Urothelium cell line (cell line): ENCODE results near the gene RTEL1.

Experiments used
- DNase-seq: peaks from one replicate; pipeline ENCODE4 v3.0.0; 2011; ENCODE audit warnings: low spot score, mixed read lengths
- FAIRE-seq: peaks from 2 replicates; lab custom pipeline; 2011; peaks lifted over from hg19 to GRCh38; lab: Jason Lieb, UNC

The RTEL1 gene

GRCh38 chr20:63698739-63699465 lies 40.8 kb downstream of the RTEL1 start:
- FAIRE-seq (no peak), DNase-seq (peak; percentile 93)

DNA sequence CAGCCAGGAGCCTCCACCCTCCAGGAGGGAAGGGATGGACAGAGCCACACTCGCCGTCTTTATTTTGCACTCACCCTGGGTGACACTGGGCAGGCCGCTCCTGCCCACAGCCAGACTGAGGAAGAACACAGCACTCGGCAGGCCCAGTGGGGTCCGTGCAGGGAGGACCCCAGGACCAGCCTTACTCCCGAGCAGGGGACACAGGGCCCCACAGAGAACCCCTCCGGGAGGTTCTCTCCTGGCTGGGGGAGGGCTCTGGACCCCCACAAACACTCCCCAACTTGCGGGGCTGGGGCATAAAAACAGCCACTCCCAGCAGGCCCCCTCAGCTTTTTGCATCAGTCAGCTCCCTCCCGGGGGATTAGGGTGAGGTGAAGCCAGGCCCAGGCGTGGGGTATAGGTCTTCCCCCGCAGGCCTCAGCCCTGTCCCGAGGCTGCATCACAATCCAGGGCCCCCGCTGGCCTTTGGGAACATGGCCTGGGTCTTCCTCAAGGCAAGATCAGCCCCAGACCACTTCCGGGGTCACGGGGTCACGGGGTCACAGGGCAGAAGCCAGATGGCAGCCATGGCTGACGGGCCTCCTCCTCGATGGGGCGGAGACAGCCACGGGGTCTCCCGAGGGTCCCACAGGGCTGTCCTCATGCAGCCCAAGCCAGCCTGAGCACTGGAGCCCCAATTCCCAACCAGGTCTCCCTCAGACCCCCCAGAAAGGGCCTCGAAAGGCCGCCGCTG lies 41.5 kb downstream of the RTEL1 start:
- FAIRE-seq (no peak), DNase-seq (no peak)

GRCh38 chr20:63700199-63701050 lies 42.3 kb downstream of the RTEL1 start:
- no peak for DNase-seq
- no peak for FAIRE-seq

GRCh38 chr20:63701051-63701328 lies 42.9 kb downstream of the RTEL1 start:
- no peak for DNase-seq
- FAIRE-seq: no peak

DNA sequence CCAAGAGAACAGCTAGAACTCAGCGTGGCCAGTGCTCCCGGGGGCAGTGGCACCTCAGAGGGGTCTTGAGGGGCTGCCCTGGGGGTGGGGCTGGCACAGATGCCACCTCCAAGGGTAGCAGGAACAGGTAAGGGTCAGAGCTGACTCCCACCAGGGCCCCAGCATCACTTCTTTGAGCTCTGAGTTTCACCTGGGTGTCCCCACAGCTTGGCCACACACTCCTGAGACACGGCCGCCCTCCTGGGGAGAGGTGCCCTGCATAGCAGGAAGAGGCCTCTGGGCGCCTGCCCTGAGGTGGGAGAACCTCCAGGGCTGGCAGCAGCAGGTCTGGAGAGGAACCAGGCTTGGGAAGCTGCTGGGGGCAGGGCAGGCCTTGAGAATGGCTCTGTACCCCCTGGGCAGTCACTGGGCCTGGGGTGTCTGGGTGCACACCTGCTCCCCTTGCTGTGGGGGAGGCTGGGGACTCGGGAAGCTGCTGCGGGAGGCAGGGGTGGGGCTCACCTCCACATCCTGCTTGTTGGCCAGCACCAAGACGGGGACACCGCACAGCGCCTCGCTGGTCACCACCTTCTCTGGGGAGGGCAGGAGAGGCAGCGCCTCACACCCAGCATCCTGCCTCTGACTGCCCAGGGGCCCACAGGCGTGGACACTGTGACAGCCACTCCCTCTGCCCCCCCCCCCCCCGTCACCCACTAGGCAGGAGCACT lies 43.4 kb downstream of the RTEL1 start:
- DNase-seq (no peak), FAIRE-seq (no peak)

- no peak for DNase-seq
- FAIRE-seq: no peak
These were observed 44.0 kb downstream of the RTEL1 start for GRCh38 chr20:63702036-63702665.

DNA sequence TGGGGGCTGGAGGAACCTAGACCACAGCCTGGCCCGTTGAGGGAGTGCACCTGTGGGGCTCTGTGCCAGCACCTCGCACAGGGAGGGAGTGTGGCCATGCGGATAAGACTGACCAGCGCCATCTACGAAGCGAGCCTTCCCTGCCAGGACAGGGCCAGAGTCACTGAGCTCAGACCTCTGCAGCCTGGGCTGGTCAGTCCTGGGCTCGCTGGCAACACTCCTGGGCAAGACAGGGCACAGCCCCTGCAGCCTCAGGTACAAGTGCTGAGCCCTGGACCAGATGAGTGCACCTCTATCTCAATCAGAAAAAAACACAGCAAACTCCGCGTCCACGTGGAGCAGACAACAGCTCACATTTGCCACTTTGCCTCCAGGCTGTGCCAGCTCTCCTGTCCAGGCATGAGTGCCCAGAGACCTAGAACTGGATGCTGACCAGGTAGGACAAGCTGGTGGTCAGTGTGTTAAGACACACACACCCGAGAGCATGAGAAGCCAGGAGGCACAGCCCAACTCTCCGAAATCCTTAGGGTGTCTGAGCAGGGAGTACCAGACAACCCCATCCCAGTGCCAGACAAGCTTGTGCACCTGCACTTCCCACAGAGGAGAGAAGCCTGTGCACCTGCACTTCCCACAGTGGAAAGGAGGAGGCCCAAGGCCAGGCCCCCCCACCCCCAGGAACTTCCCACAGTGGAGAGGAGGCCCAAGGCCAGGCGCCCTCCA lies 44.8 kb downstream of the RTEL1 start:
- no peak for DNase-seq

GRCh38 chr20:63703471-63703975 lies 45.4 kb downstream of the RTEL1 start:
- DNase-seq: no peak
- FAIRE-seq: no peak

More for the DNA sequence above, 44.8 kb downstream of the RTEL1 start:
- no peak for FAIRE-seq

DNA sequence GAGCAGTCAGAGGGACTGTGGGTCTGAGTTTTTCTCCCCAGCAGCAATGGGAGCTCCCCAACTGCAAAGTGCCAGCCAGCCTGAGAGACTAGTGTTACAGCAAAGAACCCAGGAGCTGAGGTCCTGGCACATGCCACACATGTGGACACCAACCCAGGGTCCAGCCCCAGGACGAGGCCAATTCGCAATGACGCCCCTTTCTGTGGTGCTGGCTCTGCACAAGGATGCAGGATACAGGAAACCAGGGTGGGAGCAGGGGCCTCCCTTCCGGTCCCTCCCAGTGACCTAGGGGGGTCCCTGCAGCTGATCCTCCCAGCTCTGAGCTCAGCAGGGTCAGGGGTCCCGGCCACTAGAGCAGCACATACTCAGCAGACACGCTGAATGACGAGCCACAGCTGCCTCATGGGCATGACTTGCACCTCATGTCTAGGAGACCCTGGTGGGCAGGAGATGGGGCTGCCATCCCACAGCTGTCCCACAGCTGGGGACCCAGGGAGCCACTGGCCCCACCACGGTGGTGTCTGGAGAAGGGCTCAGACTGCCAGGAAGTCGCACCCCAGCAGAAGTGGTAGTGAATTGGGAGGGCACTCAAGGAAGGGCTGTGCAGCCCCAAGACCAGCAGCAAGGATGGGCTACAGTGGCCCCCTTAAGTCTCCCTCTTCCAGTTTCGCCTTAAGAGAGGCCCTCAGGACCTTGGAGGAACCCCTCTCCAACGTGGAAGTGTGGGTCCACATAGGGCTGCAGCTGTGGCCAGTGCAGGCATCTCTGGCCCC lies 46.0 kb downstream of the RTEL1 start:
- FAIRE-seq (no peak), DNase-seq (no peak)

GRCh38 chr20:63704749-63705117 lies 46.6 kb downstream of the RTEL1 start:
- no peak for FAIRE-seq
- no peak for DNase-seq

- FAIRE-seq (no peak), DNase-seq (no peak)
These were observed 47.3 kb downstream of the RTEL1 start for GRCh38 chr20:63705232-63706026.

DNA sequence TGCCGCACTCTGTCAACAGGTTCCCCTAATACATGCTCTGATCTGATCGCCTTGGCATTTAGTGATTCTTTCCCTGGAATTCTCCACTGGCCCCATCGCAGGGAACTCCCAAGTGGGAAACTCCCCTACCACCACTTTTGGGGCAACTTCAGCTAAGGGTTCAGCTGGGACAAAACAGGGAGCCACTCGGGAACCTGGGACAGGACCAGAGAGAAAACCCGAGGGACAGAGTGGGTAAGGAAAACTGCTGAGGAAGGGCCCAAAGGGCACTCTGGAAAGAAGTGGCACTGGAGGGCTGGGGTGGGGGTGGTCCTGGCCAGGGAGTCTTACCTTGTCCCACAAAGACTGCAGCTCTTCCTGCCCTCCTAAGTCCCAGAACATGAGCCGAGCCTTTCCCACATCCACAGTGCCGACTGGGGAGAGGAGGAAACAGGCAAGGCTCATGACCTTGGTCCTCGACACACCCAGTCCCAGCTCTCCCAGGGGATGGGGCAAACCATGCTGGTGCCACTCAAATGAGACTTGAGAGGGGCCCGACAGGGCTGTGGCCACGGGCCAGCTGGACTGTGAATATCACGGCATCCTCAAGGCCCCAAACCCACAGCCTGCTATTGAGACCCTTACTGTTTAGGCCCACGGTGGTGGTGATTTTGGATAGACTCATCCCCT lies 48.0 kb downstream of the RTEL1 start:
- FAIRE-seq (no peak), DNase-seq (no peak)

GRCh38 chr20:63706852-63707557 lies 48.9 kb downstream of the RTEL1 start:
- FAIRE-seq: no peak
- DNase-seq: peak; percentile 21

DNA sequence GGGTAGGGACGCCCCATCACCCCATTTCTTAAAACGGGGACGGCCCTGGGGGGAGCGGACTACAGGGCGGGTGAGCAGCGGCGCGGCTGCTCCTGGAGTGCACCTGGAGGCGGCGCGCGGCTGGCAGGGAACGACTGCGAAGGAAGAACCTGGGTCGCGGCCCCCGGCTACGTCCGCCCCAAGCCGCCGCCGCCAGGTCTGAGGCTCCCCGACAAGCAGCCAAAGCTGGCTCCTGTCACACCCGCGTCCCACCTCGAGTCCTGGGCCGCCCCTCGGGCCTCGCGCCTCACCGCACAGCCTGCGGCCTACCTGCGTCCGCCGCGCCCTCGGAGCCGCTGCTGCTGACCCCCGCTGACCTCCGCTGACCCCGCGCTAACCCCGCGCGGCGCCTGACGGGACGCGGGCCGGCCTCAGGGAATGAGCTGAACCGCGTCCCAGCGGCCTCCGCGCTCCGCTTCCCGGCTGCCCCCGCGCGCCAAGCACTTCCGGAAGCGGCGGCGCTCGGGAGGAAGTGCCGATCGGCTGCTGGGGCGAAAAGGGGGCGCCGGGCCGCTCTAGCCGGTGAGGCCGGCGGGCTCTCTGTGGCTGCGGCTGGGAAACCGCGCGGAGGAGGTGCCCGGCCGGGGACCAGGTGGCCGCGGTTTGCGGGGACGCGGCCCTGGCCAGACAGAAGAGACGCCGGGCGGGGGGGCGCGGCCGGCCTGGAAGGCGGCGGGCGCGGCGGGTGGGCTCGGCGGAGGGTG lies 49.6 kb downstream of the RTEL1 start, which contains the start of the genes ARFRP1 and ZGPAT:
TSS of gene ARFRP1 (minus strand) at position 419 of the 743 bp plus-strand sequence. CDS start 885 bp downstream, outside the sequence.
TSS of gene ZGPAT (plus strand) at position 482 of the 743 bp plus-strand sequence. CDS start 542 bp downstream, outside the sequence.
- FAIRE-seq: peak; percentile 40
- DNase-seq: peak; percentile 93

DNA sequence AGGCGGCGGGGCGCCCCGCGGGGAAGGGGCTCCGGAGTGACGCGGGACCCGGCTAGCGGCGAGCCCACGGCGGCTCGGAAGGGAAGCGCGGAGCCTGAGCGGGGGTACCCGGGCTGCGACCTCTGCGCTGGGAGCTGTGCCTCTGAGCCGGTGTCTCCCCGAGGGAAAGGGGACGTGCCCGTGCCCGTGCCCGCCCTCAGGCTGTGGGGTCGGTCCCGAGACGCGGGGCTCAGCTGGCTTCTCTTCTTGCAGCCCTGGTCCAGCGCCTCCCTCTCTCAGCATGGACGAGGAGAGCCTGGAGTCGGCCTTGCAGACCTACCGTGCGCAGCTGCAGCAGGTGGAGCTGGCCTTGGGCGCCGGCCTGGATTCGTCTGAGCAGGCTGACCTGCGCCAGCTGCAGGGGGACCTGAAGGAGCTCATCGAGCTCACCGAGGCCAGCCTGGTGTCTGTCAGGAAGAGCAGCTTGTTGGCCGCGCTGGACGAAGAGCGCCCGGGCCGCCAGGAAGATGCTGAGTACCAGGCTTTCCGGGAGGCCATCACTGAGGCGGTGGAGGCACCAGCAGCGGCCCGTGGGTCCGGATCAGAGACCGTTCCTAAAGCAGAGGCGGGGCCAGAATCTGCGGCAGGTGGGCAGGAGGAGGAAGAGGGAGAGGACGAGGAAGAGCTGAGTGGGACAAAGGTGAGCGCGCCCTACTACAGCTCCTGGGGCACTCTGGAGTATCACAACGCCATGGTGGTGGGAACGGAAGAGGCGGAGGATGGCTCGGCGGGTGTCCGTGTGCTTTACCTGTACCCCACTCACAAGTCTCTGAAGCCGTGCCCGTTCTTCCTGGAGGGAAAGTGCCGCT lies 50.4 kb downstream of the RTEL1 start:
- DNase-seq (peak; percentile 6), FAIRE-seq (no peak)
